ENCODE measurements around the gene SRPX.

SRPX gene

DNA sequence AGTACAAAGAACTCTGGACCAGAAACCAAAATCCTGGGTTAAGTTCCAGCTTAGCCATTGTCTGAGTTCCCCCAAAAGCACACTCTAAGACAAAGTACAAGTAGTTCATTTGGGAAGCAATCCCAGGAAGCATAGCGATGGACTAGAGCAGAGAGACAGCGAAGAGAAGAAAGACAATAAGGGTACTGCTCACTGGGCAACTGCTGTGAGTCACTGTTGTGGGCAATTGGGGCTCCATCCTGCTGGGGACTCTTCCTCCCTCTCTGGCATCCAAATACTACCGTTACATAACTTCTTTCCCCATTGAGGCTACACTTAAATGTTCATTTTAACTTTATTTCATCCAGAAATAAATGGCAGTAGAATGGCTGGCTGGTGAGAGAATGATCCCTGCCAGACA is 14.1 kb downstream of the SRPX start:
- DNase-seq, result no peak

DNA sequence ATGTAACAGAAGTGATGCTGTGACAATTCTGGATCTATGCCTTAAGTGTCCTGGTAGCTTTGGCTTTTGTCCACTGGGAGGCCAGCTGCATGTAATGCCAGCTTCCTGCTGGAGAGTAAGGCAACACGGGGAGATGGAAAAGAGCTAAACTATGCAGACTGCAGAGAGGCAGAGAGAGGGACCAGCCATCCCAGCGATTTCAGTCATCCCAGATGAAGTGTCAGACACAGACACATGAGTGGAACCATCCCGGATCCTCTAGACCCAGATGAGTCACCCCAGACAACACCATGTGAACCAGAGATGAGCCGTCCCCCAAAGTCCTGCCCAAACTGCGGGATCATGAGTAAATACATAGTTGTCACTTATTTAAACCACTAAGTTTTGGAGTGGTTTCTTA is 14.6 kb downstream of the SRPX start:
- DNase-seq, result no peak

DNA sequence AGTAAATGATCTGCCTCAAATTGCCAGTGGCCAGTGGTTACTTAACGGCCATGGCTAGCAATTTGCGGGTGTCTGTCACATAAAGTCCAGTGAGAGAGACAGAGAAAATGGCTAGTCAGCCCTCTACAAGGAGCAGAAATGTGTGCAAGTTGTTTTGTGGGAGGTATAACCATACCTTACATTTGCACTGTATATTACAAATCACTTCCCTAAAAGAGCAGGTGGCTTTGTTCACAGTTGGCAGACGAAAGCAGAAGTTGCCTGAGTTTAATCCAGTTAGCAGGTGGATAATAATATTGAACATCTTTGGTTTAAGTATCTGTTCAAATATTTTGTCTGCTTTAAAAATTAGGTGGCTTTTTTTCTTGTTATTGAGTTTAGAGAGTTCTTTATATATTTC is 15.6 kb downstream of the SRPX start:
- DNase-seq, result no peak

DNA sequence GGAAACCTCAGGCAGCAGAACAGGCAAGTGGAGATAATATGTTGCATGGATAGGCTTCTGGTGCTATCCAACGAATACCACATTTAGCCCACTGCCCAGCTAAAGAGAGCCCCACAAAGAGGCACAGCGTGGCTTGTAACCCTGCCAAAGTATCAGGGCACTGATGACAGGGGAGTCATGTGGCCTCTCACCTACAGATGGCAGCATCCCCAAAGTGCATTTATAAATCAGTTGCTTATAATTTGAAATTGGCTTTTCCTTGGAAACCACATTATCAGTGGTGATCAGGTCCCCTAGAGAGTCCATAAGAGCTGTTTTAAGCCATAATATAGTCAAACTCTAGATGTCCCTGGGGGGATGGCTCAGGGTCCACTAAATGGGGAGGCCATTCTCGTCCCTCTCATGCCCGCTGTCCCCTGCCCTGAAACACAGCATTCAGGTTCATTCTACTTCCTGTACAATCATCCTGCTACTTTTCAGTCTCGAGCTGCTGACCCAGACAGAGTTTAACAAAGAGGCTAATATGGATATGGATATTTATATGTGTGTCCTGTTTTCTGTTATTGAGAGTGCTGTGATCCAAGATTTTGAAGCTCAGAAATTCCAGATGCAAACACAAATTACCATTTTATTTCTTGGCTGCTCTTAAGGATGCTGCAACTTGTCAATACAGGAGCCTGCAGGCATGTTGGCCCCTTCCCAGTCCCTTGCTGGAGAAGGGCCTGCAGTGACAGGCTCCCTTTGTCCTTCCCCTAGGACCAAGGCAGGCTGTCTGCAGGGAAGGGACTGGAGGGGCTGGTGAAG is 28.5 kb downstream of the SRPX start:
- DNase-seq, result no peak

DNA sequence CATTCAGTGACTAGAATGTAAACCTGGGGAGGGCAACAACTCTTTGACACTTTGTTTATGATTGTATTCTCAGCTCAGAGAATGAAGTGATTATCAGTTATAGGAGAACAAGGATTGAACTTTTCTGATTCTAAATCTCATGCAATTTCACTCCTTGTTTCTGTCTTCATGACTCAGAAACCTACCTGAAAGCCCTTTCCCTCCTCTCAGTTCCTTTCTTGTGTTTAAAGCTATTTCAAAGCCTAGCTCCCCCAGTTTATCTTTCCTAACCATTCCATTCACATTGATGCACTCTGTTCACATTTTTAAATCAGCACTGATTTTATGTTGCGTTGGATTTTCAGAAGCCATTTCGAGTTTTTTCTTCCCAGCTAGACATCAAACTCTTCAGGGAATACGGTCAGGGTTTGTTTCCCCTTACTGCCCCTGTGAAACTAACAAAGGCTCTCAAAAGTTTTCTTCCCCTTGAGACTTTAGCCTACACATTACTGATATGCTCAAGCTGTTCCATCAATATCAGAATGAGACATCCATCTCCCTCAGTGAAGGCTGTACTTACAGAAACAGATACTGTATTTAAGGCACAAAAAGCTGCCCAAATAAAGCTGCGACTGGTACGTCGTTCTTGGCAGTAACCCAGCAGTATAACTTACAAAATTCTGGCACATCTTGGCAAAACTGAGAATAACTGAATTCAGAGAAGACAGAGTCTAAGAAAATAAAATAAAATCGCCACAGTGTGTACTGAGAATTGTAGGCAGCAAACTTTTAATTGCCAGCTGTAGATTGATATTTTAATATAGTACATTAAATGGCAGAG is 31.0 kb downstream of the SRPX start:
- DNase-seq, result no peak

DNA sequence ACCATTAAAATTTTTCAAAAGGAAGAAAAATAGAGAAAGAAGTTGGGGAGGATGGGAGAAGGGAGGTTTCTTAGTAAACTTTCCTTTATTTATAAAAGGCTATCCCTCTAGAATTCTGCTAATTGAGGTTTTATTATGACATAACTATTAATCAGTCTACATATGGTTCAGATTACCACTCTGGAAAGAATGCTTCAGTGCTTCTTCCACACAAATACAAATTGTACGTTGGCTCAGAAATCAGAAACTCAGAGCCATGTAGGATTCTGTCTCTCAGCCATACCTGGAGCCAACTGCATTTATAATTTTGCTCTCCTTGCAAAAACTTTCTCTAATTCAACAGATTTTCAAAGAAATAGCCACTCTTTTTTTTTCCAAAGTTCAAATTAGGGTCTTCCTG is 37.1 kb downstream of the SRPX start:
- DNase-seq, result no peak

DNA sequence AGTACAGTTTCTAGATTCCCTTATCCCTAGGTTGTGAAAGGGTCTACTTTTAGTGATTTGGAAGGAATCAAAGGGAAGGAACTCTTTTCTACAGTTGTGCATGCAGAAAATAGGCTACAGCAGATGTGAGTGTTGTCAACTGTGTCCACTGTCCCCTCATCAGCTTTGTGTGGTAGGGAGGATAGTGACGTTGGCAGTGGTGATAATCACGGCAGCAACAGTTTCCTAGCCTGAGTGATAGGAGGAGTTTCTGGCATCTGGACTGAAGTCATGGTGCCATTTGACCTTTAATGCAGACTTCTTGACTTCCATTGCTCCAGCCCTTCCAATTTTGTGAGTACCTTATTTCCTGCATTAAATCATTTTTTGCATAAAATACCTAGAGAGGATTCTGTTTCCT is 39.3 kb downstream of the SRPX start:
- no peak for DNase-seq

DNA sequence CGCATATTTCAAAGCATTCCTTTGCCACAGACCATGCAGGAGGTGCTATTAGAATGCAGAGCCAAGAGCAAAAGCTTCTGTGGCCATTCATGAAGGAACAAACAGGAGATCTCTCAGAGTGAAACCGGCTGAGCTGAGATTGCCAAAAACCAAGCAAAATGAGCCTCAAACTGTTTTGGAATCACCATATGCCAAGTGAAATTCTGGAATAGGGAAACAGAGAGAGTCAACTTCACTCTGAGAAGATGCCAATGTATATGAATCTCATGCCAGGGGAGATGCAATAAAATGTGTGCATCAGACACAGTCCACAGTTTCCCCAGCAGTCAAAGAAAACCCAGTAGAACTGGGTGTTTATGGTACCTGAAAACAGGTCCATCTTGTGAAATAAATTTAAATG is 42.3 kb downstream of the SRPX start:
- DNase-seq, result no peak

DNA sequence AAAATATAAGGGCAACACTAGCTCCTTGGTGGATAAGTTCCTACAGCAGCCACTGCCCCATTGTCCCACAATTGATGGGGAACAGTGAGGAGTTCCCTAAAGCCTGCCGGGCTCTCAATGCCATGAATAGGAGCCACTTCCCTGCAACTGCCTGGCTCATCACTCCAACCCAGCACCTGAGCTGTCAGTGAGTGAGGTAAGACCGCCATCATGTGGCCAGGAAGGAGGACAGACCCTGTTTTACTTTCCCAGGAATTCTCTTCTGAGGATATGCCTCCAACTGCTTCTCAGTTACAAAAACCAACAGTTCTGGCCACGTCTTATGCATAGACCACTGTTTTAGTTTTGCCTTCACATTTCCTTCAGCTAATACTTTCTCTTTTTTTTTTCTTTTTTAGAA is 45.5 kb downstream of the SRPX start:
- no peak for DNase-seq

DNA sequence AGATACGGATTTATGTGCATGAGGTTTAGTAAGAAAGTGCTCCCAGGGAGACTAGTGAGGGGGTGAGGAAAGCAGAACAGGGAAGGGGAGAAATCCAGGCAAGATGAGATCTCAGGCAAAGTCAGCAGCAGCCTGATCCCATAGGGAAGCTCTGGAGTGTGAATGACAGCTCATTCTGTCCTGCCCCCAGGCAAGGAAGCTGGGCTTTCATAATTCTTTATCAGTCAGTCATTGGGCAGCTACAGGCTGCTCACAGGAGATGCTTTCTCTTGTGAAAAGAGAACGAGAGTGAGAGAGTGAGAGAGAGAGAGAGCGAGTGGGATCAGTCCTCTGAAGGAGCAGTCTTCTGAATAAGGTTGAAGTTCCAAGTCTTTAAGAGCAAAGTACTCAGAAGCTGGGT is 48.1 kb downstream of the SRPX start:
- DNase-seq, result no peak

DNA sequence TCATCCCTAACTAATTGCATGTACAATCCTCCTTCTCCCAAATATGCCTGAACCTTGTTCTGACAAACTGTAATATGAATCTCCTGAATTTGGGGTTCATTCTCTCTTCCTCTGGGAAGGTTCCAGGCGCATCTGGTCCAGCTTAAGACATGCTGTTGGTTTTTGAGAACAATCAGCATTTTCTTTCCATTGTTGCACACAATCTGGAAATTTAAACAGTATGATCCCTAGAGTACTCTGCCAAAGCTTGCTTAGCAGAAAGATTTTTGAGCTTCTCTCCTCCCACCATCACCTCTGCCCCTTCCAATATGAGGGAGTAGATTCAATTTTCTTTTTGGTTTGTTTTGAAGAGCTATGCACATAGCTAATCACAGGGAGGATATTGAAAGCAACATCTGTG is 50.1 kb downstream of the SRPX start:
- DNase-seq, result no peak

DNA sequence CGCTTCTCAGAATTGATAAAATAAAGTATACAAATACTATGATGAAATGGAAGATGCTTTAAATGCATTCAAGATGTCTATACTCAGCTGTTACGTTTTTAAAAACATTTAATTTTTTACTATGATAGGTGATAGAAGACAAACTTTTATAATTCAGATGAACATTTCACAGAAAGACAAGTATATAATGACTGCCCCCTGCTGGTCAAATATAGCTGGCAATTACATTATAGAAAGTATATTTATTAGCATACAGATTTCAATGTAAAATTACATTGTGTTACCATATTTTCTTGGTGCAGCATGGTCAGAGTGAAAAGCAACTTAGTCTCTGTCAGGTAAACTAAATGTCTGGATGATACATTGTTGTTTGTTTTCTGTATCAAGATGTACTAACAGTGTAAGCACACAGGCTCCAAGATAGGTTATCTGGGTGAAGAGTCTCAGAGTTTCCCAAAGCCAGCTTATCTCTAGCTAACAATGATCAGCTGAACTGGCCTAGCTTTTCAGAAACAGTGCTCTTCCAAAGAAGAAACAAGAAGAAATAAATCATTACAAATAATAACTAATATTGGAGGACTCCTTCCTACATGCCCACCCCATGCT is 54.1 kb downstream of the SRPX start:
- DNase-seq, result no peak

DNA sequence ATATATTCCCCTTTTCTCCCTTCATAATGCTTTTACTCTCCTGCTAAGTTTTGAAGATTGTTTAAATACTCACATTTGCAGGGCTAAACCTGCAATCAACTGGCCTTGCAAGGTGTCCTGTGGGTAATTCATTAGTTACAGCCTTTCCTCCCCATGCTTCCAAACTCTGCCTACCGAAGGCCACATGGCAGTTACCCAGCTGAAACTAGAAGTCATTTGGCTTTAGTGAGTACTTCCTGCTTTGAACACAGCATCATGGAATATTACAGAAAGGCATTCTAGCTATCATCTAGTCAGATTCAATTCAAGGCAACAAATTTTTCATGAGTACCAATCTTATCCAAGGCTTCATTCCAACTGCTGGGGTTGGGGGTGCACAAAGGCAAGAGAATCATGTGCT is 55.6 kb downstream of the SRPX start:
- no peak for DNase-seq

DNA sequence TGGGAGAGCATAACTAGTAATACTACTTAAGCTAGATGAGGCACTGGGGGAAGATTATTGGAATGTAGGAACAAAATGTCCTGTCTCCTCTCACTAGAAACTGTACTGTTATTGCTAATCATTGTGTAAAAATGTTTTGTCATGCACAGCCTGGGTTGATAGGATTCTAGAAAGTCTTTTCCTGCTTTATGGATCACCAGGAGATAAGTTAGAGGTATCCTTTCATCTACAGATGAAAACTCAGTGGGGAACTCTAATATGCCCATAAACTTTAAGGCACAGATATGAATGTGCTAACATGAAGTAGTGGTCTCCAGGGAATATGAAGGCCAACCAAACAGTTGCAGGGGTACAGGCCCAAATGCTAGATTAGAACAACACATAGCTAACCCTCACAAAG is 57.5 kb downstream of the SRPX start:
- DNase-seq, result no peak

DNA sequence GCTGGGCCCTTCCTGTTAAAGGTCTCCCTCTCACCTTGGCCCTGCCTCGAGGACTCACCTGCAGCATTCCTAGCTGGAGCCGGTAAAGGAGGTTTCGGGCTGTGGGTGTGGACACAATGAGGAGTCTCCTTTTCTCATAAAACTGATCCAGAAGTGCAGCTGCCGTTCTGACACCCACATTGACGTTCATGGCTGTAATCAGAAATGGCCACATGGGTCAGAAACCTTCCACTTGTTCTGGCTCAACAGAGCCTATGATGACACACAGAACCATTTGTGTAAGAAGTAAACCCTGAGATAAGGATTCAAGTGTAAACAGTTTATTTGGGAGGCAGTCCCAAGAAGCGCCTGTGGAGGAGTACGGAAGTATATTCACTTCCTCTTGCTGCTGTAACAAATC is 63.8 kb downstream of the SRPX start:
- DNase-seq, result no peak

DNA sequence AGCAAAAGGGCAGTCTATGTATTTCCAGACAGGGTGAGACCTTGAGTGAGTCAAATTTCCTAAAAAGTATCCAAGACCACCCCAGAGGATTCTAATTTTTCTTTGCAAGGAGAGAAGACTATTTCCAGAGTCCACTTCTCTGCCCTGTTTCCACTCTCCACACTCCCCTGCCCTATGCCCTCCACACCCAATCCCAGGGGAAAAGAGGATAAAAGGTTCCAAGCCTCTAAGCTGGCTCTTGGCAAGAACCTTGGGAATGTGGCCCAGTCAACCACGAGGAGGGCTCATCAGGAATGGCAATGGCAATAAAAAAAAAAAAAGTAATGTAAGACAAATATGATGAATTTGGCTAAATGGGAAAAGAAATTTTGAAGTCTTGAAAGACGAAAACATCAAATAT is 65.9 kb downstream of the SRPX start:
- DNase-seq, result no peak

DNA sequence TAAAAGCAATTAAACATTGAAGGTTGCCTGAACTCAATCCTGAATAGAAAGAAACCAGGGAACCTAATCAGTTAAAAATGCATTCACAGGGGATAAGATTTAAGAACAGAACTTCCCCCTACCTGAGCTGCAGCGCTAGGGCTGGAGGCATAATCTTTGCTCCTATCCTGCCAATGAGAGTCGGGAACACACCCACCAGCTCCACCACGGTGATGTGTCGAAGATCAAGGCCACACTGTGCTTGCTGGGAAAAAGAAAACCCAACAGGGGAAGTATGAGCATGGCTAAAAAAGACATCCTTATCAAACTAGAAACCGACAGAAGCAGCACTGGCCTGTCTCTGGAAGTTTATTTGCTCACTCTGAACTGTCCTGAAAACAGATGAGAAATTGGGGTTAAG is 66.3 kb downstream of the SRPX start:
- no peak for DNase-seq

DNA sequence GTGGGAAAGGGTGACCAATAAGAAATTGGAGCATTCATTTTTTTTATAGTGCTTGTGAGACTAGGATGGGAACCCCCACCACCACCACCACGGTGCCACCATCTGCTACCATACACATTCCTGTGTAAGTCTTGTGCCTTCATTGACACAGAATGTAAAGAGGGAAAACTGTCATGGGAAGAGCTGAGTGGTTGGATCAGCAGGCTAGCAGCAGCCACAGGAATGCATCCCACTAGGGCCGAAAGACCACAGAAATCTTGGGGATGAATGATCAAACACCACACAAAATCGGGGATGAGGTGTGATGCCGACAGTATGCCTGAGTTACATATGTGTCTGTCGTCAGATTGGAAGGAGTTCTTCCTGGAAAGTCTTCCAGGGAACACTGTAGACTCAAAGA is 69.2 kb downstream of the SRPX start:
- DNase-seq, result no peak

DNA sequence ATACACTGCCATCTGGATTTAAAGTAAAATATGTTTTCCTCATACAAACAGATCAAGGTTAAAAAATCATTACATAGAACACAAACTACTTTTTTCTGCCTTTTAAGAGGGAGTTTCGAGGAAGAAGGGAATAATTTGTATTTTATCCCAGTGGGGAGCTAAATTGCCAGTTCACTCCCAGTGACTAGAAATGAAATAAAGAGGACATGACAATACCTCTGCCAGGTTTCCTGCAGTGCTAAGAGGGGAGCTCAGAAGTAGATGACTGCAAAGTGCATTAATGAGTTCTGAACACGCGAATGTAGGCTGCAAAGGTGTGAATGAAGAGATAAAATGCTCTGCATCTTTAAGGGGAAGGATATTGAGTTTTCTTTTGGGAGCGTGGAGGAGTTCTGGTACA is 69.7 kb downstream of the SRPX start:
- no peak for DNase-seq

DNA sequence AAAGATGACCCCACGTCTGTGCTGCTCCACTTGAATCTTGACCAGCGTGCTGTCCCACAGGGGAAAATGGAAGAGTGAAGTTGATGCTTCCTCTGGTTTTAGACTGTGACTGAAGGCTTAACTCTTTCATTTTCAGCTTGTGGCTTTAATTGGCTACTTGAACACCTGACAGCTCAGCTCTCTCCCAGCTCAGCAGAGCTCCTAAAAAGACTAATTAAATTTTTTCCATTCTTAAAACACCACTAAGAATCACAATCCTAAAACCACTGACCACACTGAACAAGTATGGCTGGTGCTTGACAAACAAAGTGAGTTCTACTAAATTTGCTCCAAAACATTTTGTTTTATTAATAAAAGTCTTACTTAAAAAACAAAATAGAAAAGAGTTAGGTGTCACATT is 71.7 kb downstream of the SRPX start:
- DNase-seq, result no peak

DNA sequence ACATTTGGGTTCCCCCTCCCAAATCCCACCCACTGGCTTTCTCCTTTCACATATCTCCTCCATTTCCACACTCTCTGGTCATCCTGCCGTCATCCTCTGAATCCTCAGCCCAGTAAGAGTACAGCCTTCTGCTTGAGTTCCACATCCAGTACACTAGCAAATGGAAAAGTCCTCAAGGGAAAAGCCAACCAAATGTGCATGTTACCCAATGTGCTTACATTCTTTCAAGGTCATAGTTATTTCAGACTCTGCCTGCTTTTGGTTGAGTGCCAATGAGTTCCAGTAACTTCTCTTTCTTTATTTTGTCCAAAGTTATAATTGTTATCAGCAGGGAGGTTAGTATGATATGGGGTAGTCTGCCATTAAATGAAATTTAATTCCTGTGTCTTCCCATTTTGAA is 78.1 kb downstream of the SRPX start:
- no peak for DNase-seq

DNA sequence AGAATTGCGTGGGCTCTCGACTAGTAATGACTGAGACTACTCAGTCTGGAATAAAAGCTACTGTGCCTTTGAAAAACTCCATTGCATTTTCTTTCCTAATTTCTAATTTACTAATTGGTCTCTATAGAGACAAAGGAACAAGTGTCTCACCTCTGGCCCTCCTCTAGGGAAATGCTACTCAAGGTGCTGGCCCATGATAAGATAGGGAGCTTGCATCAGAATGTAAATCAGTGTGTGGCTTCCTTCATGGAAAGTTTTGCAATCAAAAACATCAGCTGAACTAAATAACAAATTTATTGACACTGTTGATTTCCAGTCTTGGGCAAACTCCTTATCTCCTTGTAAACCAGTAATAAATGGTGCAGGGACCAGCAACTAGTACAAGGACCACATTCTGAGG is 81.8 kb downstream of the SRPX start:
- DNase-seq, result no peak

DNA sequence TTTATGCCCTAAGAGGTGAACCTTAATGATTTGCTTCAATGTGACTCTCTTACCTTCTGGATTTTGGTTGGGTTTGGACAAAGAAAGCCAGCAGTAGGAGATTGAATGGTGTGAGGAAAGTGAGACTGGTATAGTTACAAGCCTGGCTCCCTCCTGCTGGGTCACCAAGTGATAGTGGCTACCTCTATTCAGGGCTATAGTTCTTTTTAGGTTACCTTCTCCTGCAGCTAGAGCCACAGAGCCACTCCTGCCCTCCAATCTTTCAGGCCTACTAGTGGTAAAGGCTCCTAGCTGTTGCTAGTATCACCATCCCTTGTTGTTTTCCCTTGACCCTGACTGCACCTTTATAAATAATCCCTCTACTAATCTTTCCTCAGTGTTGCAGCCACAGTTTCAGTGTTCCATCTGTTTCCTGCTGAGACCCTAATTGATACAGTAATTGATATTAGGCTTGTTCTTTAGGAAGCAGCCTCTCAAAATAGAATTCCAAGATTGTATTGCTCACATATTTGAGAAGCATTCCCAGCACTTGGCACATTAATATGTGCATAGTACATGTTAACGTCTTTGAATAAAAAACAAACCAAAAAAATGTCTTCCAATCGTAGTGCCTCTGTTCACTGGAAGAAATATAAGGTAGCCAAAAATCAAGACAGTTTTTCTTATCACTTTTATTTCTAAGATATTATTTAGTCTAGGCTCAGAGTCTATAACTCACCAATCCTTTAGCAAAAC is 82.3 kb downstream of the SRPX start:
- DNase-seq, result no peak

DNA sequence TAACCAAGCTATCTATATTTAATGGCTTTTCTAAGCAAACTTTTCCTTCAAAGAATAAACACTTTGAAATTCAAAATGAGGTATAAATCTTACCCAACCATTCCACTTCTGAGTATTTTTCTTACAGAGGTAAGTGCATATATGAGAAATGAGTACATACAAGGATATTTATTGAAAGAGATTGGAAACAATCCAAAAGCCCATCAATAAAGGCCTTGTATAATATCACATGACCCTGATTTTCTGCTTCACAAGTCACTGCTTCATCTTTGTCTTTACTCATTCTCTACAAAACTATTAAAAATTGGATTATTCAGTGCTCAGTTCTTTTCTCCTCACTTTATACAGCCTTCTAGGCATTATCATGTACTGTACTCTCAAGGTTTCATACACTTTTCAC is 91.3 kb downstream of the SRPX start:
- no peak for DNase-seq
